GM20431 (cell line): Measurements from ENCODE around the gene USP46.

Experiments used
- in situ Hi-C: fragments of 300-500 bp; cut with MseI, MboI; formaldehyde crosslinking; loops from one replicate; pipeline ENCODE4 v1.15.0; 2020; ENCODE audit warnings: low sequenced_read_pairs; ENCODE audit not compliant: unreplicated experiment

USP46 gene

GRCh38 chr4:52579602-52580272, 79.4 kb downstream of the USP46 start:
- in situ Hi-C loops, result no loop called here

GRCh38 chr4:52578951-52579350, 80.2 kb downstream of the USP46 start:
- in situ Hi-C loops, result no loop called here

- in situ Hi-C loops, result no loop called here
Measured at GRCh38 chr4:52577624-52577962, 81.5 kb downstream of the USP46 start.

- in situ Hi-C loops, result no loop called here
Measured at GRCh38 chr4:52576961-52577623, 82.0 kb downstream of the USP46 start.

- in situ Hi-C loops, result no loop called here
Measured at GRCh38 chr4:52576326-52576725, 82.8 kb downstream of the USP46 start.

GRCh38 chr4:52575406-52575805, 83.7 kb downstream of the USP46 start:
- in situ Hi-C loops, result no loop called here

GRCh38 chr4:52574036-52574435, 85.1 kb downstream of the USP46 start:
- in situ Hi-C loops, result loop anchor here (25.0 kb wide), 2 partner anchors 88 to 413 kb away; partner anchors contain the start of gene USP46

GRCh38 chr4:52573551-52573950, 85.5 kb downstream of the USP46 start:
- in situ Hi-C loops, result loop anchor here (25.0 kb wide), 2 partner anchors 89 to 414 kb away; partner anchors contain the start of gene USP46

GRCh38 chr4:52572936-52573485, 86.1 kb downstream of the USP46 start:
- in situ Hi-C loops, result loop anchor here (25.0 kb wide), 2 partner anchors 89 to 414 kb away; partner anchors contain the start of gene USP46

- in situ Hi-C loops, result loop anchor here (25.0 kb wide), 2 partner anchors 94 to 419 kb away; partner anchors contain the start of gene USP46
Measured at GRCh38 chr4:52568351-52568750, 90.8 kb downstream of the USP46 start.

- in situ Hi-C loops, result loop anchor here (25.0 kb wide), 2 partner anchors 96 to 421 kb away; partner anchors contain the start of gene USP46
Measured at GRCh38 chr4:52566136-52567031, 92.7 kb downstream of the USP46 start.

GRCh38 chr4:52560844-52561280, 98.2 kb downstream of the USP46 start:
- in situ Hi-C loops, result loop anchor here (25.0 kb wide), 2 partner anchors 101 to 426 kb away; partner anchors contain the start of gene USP46

GRCh38 chr4:52555356-52555716, 103.8 kb downstream of the USP46 start:
- in situ Hi-C loops, result loop anchor here (25.0 kb wide), 2 partner anchors 107 to 432 kb away; partner anchors contain the start of gene USP46

GRCh38 chr4:52554612-52555355, 104.3 kb downstream of the USP46 start:
- in situ Hi-C loops, result loop anchor here (25.0 kb wide), 2 partner anchors 108 to 433 kb away; partner anchors contain the start of gene USP46

GRCh38 chr4:52552778-52553177, 106.3 kb downstream of the USP46 start:
- in situ Hi-C loops, result loop anchor here (25.0 kb wide), 2 partner anchors 110 to 435 kb away; partner anchors contain the start of gene USP46

GRCh38 chr4:52551487-52551886, 107.6 kb downstream of the USP46 start:
- in situ Hi-C loops, result loop anchor here (25.0 kb wide), 2 partner anchors 111 to 436 kb away; partner anchors contain the start of gene USP46

GRCh38 chr4:52550186-52550585, 108.9 kb downstream of the USP46 start:
- in situ Hi-C loops, result loop anchor here (25.0 kb wide), 2 partner anchors 112 to 437 kb away; partner anchors contain the start of gene USP46

- in situ Hi-C loops, result loop anchor here (25.0 kb wide), 1 partner anchor 213 kb away; the partner anchor contains the start of gene ERVMER34-1
Measured at GRCh38 chr4:52548818-52549570, 110.1 kb downstream of the USP46 start.
